Measurements from ENCODE around the gene CIB4.
"Not testable (repeated sequence)": the region's sequence is repeated elsewhere in the genome, so short reads cannot be mapped to it uniquely, and the experiment has no call there.

The CIB4 gene

DNA sequence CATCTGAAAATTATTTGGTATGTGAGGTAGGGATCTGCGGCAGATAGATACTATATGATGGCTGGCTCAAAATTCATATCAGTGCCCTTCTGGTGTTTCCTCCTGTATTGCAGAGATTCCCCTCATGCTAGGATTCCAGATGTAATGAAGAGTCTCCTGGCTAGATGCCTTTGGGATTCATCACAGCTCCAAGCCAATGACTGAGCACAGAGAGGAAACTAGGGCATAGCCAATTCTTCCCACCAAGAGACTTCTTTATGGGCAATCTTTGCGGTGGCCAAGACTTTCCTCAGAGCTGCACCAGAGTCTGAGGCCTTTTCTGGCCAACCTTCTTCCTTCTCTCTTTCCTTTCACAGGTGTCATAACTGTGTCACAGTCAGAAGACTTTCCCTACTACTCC is 25.5 kb upstream of the CIB4 start:
- DNase-seq (ENCODE audit: low spot score): no peak

DNA sequence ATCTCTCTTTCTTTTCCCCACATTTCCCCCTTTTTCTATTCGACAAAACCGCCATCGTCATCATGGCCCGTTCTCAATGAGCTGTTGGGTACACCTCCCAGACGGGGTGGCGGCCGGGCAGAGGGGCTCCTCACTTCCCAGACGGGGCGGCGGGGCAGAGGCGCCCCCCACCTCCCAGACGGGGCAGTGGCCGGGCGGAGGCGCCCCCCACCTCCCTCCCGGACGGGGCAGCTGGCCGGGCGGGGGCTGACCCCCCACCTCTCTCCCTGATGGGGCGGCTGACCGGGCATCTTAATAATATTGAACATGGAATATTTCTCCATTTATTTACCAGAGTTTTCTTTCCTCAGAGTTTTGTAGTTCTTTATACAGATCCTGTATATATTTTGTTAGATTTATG is 24.1 kb upstream of the CIB4 start:
- DNase-seq (ENCODE audit: low spot score): not testable (repeated sequence)

DNA sequence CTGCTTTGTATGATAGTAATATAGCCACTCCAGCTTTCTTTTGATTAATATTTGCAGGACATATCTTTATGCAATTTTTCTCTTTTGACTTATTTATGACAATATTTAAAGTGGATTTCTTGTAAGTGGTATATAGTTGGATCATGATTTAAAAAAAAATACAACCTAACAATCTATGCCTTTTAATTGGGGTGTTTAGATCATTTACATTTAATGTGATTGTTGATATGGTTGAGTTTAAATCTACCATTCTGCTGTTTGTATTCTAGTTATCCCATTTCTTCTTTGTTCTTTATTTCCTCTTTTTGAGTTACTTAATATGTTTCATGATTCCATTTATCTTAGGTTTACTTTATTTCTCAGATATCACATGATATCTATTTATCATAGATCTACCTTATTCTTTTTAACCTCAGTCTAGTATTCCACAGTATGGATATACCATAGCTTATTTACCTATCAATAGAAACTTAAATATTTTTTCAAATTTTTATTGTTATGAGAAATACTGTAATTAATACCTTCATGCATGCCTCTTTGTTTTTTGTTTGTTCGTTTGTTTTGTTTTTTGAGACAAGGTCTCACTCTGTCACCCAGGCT is 19.3 kb upstream of the CIB4 start:
- DNase-seq (ENCODE audit: low spot score): no peak

DNA sequence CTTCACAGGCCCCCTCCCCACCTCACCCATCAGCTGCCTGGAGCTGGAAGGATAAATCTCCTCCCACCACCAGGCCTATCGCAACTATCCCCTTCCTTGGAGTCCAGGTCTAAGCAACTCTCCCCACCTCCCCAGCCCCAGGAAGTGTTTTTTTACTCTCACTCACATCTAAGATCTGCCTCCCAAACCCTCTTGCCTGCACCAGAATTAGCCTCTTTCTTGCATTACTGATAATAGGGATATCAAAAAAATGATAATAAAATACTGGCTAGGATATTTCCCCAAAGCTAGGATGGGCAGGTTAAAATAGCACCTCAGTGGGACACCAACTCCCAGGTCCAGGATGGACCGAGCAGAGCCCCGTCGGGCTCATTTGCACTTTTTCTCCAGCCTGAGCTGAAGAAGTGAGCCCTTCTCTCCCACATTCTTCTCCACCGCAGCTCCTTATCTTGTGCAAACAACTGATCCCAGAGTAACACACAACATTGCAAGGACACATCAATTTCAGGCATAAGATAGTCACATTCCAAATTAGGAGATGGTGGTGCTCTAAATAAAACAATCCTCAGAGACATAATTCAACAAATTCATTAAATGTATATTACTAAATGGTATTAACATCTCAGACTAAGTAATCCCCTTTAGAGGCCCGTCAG is 17.7 kb upstream of the CIB4 start:
- no peak for DNase-seq (ENCODE audit: low spot score)

DNA sequence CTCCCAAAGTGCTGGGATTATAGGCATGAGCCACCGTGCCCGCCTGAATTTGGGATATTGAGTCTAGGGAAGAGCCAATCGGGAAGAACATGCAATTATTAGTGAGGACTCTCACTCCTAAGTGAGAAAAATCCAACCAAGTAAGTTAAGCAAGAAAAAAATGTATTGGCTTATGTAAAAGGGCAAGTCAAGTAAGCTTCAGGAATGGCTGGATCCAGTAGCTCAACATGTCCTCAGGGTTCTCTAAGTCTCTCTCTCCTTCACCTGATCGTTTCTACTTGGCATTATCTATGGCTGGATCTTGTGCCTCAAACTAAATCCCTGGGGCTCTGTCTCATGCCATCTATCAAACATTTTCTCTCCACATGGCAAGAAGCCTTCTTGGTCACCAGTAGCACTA is 16.1 kb upstream of the CIB4 start:
- DNase-seq (ENCODE audit: low spot score): no peak

DNA sequence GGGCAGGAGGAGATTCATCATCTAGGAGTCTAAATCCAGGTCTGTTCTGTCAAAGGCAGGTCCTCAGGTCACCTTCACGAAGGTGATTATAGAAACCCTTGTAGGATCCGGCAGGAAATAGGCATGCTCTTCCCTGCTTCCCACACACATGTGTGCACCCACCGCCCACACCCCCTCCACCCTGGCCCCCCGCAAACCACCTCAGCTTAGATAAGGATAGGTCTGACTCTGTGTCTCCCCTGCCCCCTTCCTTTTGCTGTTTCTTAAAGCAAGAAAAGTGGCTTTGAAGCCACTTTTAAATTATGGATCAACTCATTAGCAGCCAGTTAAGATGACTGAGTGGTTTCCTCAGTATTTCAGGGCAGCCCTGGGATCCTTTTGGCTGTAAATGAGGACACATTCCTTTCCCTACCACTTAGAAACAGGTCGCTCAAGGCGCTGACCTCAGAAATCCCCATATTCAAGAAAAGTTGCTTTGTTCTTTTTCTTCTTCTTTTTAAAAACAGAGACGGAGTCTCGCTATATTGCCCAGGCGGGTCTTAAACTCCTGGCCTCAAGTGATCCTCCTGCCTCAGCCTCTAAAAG is 14.5 kb upstream of the CIB4 start:
- no peak for DNase-seq (ENCODE audit: low spot score)

DNA sequence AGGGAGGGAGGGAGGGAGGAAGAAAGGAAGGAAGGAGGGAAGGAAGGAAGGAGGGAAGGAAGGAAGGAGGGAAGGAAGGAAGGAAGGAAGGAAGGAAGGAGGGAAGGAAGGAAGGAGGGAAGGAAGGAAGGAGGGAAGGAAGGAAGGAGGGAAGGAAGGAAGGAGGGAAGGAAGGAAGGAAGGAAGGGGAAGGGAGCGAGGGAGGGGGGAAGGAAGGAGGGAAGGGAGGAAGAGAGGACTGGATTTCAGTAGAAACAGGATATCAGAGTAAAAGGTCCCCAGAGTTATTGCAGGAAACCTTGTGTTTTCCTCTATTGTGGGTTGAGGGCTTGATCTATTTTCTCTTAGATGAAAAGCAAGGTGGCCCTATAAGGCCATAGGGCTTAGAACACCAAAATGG is 14.0 kb upstream of the CIB4 start:
- DNase-seq (ENCODE audit: low spot score): not testable (repeated sequence)

DNA sequence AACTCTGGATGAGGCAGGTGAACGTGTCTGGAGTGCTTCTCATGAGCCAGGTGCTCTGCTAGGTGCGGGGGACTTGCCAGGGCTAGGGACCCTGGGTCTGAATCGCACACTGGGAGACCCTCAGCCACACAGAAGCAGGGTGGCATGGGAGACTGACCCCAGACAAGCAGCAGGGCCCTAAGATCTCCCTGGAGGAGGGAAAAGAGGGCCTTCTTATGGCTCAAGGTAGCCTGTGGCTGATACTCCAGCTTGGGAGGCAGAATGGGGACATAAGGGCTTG is 12.8 kb upstream of the CIB4 start:
- no peak for DNase-seq (ENCODE audit: low spot score)

DNA sequence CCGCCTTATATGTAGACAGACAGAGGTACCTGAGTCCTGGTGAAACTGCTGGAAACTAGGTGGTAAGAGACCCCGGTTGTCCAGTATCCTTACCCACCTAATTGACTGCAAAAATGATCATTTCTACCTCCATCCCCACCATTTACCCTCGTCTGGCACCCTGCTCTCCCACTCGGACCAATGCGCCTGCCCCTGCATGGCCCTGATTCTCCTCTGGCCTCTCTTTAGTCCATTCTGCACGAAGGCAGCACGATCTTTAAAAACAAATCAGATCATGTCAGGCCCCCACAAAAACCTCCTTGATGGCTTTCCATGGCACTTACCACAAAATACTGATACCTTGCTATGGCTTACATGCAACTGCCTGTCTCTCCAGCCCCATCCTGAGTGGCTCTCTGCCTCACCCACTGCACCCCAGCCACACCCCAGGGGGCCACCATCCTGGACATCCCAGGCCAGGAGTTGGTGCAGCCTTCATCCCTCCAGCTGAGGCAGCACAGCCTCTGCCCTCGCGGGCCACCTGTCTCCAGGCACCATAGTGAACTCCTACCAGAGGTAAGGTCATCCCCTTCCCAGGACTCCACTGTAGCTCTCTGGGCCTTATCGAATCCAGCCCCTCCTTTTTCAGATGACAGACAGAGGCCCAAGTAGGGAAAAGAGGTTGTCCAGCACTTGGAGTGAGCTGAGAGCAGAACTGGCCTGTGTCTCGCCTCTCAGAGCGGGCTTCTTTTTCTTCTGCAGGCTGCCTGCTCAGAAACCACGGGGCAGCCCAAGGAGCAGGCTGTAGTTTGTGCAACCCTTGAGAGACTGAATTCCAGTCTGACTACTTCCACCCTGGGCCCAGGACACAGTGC is 12.3 kb upstream of the CIB4 start:
- no peak for DNase-seq (ENCODE audit: low spot score)

DNA sequence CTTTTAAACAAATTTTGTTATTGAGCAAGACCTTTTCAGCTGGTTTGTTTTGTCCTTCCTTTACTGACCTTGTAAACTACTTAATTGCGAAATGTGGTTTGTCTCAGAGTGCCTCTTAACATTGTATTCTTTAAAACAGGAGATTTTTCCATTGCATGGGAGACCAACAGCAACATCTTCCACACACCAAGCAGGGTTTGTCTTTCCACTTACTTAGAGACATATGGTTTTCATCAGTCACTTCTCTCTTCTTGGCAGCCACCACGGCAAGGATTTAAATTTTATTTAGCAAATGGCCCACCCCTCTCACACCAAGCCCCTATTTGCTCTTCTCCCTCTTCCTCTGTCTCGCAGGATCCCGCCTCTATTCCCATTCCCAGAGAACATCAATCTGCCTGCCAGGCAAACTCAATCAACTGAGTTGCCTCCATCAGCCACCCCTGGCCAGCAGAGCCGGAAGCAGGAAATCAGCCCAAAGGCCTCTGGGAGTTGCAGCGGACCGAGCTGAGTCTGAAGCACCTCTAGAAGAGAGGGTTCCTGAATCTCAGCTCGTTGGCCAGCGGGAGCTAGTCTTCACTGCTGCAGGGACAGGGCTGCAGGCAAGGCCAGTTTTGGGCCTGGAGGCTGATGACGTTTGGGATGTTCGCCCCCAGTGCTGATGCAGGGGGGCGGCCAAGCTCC is 11.3 kb upstream of the CIB4 start:
- DNase-seq (ENCODE audit: low spot score): peak; percentile 57

DNA sequence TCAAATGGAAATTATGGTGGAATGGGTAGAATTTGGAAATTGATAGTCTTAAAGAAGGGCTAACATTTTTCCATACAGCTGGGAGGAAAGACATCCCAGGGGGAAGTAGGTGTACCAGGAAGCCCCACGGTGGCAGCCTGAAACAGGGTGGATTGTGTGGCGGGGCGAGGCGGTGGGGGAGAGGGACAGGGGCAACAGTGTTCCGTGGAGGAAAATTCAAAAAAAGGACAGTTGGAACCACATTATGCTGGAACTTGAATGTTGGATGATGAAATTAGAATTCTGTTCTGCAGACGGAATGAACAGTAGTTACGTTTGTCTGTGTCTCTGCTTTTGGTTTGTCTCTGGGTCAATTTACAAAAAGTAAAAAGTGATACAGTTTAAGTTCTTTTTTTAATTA is 10.6 kb upstream of the CIB4 start:
- DNase-seq (ENCODE audit: low spot score): no peak

DNA sequence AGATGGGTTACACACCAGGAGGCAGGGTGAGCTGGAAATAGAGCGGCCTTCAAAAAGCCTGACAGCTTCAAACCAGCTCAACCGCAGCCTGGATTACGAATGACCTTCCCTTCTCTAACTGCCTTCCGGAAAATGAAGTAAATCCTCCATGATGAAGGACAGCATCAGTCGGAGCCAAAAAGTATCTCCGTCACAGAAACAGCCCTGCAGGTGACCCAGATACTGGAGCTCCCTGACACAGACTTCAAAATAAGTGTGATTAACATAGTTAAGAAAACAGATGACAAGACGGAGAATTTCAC is 10.3 kb upstream of the CIB4 start:
- DNase-seq (ENCODE audit: low spot score): no peak

DNA sequence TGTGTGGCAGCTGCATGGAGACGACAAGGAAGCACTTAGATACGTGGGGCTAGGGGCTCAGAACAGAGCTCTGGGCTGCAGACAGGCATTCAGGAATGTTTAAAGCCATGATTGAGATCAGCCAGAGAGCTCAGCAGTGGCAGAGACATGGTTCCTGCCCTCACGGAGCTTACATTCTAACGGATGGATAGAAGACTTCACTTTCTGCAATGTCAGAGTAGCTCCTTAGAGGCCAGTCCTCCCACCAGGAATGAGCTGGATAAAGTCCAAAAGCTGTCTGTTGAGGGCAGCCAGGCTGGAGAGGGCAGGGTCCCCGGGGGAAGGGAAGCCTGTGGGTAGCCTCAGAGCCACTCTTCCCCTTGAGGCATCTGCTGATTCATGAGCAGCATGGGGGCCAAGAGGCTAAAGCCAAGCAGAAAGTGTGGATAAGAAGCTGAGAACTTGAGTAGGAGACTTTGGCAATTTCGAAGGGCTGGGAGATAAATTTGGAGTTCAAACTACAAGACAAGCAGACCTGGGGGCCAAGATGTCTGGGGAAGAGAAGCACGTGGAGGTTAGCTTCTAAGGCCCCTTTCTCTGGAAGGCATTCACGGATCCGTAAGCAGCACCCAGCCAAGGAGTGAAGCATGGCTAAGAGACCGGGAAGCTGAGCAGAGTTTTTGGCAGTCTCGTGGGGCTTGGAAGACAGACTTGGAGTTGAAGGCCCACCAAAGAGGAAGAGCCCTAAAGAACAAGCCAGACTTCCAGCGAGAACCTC is 9.7 kb upstream of the CIB4 start:
- no peak for DNase-seq (ENCODE audit: low spot score)

DNA sequence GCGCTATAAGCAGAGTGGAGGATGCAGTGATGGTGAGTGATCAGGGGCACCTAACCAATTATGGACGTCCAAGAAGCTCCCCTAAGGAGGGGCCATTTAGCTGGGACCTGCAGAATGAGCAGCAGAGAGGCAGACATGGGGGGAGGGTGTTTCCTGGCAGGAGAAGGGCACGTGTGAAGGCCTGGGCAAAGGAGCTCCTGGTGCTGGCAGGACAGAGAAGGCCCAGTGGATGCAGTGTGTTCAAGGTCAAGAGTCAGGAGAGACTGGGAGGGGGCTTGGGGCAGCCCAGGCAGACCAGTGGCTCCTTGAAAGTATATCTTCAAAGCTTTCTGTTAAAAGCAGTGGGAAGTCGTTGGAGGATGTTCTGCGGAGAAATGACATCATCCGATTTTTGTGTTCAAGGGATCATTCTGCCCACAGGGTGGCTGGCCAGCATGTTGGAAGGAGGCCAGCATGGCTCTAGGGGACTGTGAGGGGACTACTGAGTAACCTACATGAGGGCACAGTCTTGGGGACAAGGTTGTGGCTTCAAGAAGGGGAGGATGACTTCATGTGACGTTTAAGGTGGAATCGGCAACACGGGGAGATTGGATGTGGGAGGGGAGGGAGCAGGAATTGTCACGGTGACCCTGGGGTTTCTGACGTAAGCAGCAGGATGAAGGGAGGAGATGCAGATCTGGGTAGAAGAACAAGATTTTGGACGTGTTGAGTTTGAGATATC is 9.0 kb upstream of the CIB4 start:
- DNase-seq (ENCODE audit: low spot score): no peak

DNA sequence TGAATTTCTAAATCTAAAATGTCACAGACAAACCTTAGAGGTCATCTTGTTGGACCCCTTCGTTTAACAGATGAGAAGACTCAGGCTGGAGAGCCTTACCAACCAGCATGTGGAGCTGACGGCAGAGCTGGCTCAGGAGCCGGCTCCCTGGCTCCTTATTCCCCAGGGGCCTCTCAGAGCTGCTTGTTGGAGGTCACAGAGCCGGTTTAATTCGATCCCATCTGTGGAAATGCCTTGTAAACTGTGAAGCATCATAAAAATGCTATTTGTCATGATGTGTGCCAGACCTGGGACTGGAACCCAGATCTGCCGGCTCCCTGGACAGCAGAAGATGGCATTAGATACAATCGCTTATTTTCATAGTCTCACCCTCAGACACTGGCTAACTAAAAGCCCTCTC is 8.2 kb upstream of the CIB4 start:
- DNase-seq (ENCODE audit: low spot score): no peak

DNA sequence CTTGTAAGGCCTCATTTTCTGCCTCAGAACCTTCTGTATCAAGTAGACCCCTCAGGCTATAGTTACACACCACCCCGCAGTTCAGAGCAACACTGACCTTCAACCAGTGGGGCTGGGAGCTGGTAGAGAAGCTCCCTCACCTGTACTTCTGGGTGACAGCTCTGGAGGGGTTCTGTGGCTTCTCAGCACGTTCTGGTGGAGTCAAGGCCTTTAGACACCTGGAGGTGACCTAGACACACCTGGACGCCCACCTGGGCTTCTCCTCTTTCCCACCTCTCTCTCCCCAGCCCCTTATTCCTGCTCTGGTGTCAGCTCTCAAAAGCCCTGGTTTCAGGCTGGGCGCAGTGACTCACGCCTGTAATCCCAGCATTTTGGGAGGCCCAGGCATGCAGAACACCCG is 7.3 kb upstream of the CIB4 start:
- DNase-seq (ENCODE audit: low spot score): no peak

DNA sequence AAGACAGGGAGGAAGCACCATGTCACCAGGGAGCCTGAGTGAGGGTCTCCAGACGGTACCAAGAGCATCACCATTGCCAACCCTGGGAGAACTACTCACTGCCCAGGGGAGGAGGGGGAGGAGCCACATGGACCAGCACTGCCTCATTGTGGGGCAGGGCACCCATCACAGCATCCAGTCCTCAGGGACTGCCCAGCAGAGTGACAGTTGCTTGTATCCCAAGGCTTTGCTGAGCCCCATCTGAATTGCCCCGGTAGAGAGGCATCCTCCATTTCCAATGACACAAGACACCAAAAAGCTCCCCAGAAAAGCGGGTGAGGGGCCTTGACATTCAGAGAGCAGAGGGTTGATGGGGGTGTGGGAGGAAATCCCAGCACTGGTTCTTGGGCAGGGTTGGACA is 6.8 kb upstream of the CIB4 start:
- DNase-seq (ENCODE audit: low spot score): no peak

DNA sequence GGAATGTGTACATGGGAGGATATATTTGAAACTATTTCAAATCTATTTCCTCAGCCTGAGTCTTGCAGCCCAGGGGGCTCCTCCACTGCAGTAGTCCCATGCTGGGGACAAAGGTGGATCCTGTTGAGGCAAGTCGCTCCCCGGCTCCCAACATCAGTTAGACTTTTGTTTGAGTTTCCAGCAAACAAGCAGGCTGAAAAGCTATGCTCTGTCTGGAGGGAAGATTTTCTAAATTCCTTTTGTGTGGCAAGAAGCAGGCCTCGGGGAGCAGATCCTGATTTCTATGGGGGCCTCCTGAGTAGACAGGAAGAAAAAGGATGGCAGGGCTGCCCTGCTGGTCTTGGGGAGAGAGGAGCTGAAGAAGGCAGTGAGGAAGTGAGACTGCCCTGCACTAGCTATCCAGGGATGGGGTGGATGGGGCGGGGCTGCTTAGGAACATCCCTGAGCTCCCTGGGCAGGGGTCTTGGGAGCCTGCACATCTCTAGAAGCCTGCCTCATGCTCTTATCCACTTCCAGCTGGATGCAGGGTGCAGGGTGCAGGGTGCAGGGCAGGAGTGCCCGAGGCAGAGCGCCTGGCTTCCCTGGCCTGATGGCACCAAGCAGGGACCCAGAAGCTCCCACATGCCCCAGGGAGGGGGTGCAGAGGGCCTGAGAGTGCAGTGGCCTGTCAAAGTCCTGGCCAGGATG is 6.0 kb upstream of the CIB4 start:
- DNase-seq (ENCODE audit: low spot score): no peak

DNA sequence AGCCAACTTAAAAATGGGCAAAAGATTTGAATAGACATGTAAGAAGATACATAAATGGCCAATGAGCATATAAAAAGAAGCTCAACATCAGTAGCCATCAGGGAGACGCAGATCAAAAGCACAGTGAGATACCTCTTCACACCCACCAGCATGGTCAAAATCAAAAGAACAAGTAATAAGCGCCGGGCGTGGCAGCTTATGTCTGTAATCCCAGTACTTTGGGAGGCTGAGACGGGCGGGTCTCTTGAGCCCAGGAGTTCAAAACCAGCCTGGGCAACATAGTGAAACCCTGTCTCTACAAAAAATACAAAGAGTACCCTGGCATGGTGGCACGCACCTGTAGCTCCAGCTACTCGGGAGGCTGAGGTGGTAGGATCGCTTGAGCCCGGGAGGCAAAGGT is 4.6 kb upstream of the CIB4 start:
- DNase-seq (ENCODE audit: low spot score): no peak

DNA sequence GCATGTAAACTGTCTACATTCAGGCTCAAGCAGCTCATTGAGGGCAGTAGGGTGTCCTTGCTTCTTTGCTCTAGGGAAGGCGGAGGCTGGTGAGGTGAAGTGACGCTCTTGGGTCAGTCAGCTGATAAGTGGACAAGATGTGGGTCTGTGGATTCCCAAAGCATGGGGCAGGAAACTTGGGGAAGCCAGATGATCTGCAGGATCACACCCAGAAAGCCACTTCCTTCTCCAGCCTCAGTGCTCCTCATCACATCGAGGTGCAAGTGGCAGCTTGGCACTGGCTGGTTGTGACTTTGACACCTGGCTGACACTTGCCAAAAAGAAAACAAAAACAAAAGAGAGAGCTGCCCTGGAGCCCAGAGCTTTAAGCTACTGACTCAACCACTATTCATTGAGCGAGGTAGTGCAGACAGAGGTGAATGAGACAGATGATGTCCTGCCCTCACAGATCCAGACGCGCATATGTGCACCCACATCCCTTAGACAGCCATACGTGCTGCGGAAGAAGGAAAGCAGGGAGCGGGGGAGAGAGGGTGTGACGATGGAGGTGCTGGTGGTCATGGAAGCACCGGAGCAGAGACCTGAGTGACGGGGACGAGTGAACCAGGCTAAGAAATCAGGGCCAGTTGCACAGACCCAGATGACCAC is 3.1 kb upstream of the CIB4 start:
- DNase-seq (ENCODE audit: low spot score): no peak
